ENCODE measurements around the gene RBM19.

Gene RBM19

GRCh38 chr12:113899042-113899560 lies 67.0 kb downstream of the RBM19 start:
- DNase-seq, result no peak

GRCh38 chr12:113898466-113898865 lies 67.7 kb downstream of the RBM19 start:
- DNase-seq, result no peak

GRCh38 chr12:113897406-113897805 lies 68.7 kb downstream of the RBM19 start:
- DNase-seq, result no peak

GRCh38 chr12:113896841-113897240 lies 69.3 kb downstream of the RBM19 start:
- no peak for DNase-seq

GRCh38 chr12:113896194-113896593 lies 69.9 kb downstream of the RBM19 start:
- DNase-seq, result no peak

- no peak for DNase-seq
Observed at GRCh38 chr12:113895176-113895575, 70.9 kb downstream of the RBM19 start.

GRCh38 chr12:113894697-113895096 lies 71.4 kb downstream of the RBM19 start:
- DNase-seq, result no peak

GRCh38 chr12:113893221-113893620 lies 72.9 kb downstream of the RBM19 start:
- no peak for DNase-seq

- no peak for DNase-seq
Observed at GRCh38 chr12:113892556-113892955, 73.6 kb downstream of the RBM19 start.

- no peak for DNase-seq
Observed at GRCh38 chr12:113891739-113892520, 74.2 kb downstream of the RBM19 start.

- no peak for DNase-seq
Observed at GRCh38 chr12:113891167-113891692, 74.9 kb downstream of the RBM19 start.

- no peak for DNase-seq
Observed at GRCh38 chr12:113889891-113890581, 76.1 kb downstream of the RBM19 start.

GRCh38 chr12:113889076-113889475 lies 77.0 kb downstream of the RBM19 start:
- no peak for DNase-seq

- DNase-seq, result no peak
Observed at GRCh38 chr12:113888435-113888834, 77.7 kb downstream of the RBM19 start.

- DNase-seq, result no peak
Observed at GRCh38 chr12:113887906-113888305, 78.2 kb downstream of the RBM19 start.

- DNase-seq, result no peak
Observed at GRCh38 chr12:113886721-113887120, 79.4 kb downstream of the RBM19 start.

- no peak for DNase-seq
Observed at GRCh38 chr12:113884392-113884791, 81.7 kb downstream of the RBM19 start.

- DNase-seq, result no peak
Observed at GRCh38 chr12:113882690-113883089, 83.4 kb downstream of the RBM19 start.

- DNase-seq, result no peak
Observed at GRCh38 chr12:113880988-113881962, 84.8 kb downstream of the RBM19 start.

- DNase-seq, result peak; percentile 42 to 61
Observed at GRCh38 chr12:113880326-113880725, 85.8 kb downstream of the RBM19 start.

GRCh38 chr12:113879658-113880057 lies 86.5 kb downstream of the RBM19 start:
- peak in 1 of 2 experiments; percentile 9 for DNase-seq

- no peak for DNase-seq
Observed at GRCh38 chr12:113877607-113878006, 88.5 kb downstream of the RBM19 start.

GRCh38 chr12:113876160-113876559 lies 90.0 kb downstream of the RBM19 start:
- no peak for DNase-seq

Measured in NCI-H524 (cell line).